Stimulated activated CD4-positive, alpha-beta T cell treated with anti-CD3 and anti-CD28 coated beads, Interleukin-4, amount 100 ng/mL, for 4 hours (primary cell): ENCODE measurements around the gene NUMBL.

Experiments used
- DNase-seq, 2 experiments: peaks; one replicate each; pipeline ENCODE4 v3.0.0-alpha.2; 2020

NUMBL gene

DNA sequence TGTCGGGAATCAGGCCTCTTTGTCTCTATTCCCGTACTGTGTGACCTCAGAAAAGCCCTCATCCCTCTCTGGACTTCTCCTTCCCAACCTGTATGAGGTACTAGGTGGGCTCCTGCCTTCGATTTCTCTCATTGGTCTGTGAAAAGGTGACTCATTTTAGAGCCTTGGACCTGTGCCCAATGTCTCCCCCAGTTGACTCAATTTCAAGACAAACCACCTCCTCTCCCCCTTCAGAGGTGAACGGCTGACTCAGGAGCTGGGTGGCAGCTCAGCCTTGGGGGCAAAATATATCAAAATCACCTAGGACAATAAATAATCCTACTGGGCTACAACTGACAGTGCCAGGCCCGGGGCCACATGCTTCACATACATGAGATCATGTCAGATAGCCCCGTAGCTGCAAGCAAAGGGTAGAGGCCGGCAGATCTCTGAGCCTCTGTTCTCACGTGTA, 25.6 kb upstream of the NUMBL start:
- peak; percentile 52 to 86 for DNase-seq

DNA sequence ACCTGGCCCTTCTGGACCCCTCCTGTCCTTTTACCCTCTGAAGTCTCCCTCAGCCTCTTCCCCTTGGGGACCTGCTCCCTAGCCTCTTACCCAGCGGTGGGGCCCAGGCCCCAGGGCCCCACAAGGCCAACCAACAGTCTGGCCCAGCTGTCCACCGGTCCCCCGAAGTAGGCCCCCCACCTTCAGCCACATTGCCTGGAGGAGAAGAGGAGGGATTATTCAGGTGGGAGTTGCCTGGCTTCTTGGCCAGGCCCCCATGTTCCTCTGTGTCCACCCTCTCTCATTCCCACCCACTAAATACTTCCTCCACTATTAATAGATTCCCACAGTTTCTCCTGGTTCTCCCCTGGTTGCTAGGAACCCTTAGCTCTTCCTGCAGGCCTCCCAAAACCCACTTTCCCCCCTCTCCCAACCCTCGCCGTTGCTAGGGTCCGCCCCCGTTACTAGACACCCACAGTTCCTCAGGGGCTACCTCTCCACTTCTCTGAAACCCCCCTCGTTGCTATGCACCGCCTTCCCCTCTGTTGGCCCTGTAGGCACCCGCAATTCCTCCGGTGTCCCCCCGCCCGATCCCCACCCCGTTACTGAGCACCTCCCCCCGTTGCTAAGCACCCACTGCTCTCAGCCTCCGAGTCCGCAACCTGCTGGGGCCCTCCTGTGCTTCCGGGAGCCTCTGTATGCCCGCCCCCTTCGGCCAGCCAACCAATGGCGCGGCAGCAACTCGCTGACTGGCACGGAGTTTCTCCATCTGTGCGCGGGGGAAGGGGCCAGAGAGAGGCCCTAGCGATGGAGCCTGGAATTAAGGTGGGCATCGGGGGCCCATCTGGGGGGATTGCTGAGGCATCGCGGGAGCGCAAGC, 24.2 kb upstream of the NUMBL start:
- DNase-seq, result peak; percentile 89 to 91

DNA sequence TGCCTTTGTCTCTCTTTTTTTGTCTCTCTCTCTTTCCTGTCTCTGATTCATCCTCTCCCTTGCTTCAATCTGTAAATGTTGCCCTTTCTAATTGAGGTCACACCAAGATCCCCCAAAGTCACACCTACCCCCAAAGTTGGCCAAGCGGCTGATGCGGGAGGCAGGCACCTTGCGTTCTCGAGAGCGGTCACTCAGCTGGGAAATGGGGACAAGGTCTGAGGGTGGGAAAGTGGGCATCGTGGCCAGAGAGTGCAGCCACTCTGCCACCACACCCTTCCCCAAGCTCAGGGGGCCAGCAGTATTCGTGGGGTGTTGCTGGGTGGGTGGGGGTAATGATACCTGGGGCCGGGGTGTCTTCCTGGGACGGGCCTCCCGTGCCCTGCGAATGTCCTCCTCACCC, 23.5 kb upstream of the NUMBL start:
- DNase-seq, result no peak

DNA sequence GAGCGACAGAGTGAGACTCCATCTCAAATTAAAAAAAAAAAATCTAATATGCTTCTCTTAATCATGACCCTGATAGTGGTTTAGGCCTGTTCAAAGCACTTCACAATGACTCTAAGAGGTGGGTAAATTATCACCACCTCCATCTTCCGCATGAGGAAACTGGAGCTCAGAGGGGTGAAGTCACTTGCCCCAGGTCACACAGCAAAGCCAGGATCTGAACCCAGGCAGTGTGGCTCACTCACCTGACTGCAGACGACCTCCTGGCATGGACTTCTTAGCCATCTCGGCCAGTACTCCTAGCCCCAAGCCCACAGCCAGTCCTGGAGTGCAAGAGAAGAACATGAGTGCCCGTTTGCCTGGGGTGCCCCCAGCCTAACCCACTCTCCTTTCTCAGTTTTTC, 19.4 kb upstream of the NUMBL start:
- no peak for DNase-seq

DNA sequence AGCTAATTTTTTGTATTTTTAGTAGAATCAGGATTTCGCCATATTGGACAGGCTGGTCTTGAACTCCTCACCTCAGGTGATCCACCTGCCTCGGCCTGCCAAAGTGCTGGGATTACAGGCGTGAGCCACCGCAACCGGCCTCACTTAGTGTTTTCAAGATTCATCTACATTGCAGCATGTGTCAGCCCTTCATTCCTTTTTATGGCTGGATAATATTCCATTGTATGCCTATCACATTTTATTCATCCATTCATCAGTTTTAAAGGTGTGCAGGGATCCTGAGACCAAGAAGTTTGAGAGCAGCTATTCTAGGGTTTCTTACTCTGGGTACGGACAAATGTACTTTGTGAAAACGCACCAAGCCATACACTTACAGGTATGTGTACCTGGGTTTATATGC, 17.2 kb upstream of the NUMBL start:
- no peak for DNase-seq

DNA sequence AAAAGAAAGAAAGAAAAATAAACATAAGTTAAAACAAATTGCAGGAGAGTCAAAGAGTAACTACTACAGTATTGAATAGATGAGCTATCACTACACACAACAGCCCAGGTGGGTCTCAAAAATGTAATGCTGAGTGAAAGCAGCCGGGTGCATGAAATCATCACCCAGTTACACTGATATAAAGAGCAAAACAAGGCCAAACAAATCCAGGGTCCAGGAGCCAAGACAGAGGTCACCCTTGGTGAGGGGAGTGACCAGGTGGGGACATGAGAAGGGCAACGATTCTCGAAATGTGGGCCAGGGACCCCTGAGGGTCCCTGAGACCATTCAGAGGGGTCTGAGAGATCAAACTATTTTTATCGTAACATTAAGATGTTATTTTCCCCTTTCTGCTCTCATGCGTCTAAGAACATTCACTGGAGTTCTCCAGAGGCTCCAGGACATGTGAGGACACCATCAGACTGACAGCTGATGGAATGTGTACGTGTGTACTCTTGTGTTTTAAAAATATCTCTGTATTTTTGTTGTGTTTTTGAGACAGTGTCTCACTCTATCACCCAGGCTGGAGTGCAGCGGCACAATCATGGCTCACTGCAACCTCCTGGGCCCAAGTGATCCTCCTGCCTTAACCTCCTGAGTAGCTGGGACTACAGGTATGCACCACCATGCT, 15.6 kb upstream of the NUMBL start:
- no peak for DNase-seq

DNA sequence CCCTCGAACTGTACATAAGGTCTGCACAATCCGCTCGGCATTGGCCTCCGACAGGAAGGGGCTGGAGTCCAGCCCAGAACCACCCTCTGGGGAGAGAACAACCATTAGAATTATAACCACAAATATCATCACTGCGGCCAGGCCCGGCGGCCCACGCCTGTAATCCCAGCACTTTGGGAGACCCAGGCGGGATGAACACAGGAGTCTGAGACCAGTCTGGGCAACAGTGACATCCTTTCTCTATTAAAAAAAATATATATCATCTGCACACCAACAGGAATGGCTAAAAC, 14.9 kb upstream of the NUMBL start:
- no peak for DNase-seq

DNA sequence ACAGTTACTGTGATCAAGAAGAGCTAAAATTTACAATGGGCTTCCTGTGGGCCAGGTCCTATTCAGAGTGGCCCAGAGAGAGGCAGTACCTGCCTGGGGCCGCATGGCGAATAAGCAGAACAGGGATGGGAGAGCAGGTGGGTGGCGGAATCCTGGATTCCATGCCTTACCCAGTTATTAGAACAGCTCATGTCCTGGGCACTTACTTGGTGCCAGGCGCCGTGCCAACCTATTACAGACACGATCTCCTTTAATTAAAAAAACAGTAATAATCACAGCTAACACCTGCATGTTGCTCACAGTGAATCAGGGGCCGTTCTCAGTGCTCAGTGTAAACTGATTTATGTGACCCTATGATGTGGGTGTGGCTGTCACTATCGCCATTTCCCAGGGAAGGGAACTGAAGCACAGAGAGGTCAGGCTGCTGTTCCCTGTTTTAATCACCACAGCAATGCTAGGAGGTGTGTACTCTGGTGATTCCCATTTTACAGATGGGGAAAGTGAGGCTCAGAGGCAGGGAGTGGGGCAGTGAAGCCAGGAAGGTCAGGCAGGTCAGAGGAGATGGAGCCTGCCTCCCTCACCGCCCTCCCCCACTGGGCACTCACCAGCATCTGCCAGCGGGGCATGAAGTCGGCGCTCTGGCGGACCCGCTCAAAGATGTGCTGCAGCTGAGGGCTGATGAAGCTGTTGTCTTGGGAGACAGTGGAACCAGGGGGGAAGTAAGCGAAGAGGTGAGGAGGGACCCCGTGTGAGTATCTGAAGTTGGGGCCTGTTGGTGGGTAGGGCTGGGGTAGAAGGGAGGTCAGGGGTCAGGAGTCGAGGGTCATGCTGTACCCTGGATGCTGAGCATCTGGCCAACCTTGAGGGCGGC, 14.3 kb upstream of the NUMBL start:
- no peak for DNase-seq

DNA sequence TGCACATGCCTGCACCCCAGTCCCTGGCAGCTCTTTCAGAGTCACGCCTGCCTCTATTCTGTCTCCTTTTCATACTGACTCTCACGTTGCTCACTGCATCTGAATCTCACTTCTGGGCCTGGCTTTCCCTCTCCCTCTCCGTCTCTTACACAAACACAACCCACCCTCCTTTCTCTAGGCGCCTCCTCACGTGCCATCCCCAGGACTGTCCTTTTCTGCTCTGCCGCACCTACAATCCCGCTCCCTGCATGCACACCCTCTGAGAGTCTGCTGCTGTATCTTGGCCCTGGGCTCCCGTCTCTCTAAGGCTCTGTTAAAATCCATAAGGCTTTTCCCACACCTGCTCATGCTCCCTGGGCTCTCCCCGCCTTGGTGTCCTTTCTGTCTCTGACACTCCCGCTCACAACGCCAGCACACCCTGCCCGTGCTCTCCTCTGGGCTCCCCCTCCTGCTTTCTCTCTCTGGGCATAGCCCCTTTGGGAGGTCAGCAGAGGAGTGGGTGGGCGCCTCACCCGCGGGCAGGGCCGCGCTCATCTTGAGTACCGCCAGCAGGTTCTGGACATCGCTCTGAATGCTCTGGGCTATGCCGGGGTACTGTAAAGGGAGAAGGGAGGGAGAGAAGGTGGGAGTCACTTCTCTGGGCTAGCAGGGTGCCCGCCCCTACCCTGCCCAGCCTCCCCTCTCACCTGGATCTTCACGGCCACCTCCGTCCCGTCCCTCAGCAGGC, 12.7 kb upstream of the NUMBL start:
- DNase-seq, result no peak

DNA sequence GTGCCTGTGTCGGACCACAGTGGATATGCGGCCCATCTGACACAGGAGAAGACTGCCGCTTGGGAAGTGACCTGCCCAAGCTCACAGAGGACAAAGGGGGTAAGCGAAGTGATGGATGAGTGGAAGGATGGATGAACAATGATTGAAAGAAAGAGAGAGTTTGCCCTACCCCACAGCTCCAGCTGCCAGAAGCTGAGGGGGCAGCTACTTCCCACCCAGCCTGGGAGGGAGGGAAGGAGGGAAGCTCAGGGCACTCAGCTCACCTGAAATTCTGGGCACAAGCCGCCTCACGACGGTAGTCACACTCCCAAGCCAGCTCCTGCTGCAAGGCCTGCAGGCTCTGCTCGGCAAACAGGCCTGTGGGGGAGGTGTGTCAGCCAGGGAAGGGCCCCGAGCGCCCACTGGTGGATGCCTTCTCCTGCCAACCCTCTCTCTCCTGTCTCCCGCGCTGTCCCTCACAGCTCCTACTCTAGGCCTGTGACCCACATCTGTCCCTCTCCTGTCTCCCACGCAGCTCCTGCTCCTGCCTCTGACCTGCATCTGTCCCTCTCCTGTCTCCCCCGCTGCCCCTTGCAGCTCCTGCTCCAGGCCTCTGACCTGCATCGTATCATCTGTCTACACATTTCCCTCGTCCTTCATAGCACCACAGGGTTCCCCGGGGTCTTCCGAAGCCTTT, 12.0 kb upstream of the NUMBL start:
- DNase-seq, result no peak

DNA sequence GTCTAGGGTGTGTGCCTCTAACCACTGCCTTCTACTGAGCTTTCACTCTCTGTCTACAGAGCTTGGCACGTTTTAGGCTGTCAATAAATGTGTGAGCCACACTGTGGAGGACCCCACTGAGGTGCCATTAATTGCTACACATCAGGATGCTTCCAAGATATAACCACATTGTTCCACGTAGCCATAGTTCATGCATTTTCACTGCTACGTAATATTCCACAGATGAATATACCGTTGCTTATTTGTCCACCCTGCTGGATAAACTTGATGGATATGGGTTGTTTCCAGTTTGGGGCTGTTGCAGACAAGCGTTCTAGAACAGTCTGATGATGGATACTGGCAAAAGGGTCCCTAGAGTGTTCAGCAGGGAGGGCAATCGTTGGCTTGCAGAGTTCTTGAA, 11.3 kb upstream of the NUMBL start:
- DNase-seq, result no peak

DNA sequence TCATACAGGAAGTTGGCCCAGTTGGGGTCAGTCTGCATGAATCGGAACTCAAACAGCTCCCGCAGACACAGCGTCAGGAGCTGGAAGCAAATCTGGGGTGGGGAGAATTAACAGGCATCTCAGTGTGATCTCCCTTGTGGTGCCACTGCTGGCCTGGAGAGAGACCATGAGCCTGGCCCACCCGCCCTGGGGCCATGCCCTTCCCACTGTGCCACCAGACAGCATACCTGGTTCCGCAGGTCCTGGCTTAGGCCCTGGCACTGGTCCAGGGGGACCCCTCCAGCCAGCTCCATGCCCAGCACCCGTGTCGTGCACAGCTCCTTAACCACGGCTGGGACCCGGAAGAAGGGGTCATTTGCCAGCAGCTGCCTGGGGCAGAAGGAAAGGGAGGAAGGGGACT, 9.6 kb upstream of the NUMBL start:
- no peak for DNase-seq

DNA sequence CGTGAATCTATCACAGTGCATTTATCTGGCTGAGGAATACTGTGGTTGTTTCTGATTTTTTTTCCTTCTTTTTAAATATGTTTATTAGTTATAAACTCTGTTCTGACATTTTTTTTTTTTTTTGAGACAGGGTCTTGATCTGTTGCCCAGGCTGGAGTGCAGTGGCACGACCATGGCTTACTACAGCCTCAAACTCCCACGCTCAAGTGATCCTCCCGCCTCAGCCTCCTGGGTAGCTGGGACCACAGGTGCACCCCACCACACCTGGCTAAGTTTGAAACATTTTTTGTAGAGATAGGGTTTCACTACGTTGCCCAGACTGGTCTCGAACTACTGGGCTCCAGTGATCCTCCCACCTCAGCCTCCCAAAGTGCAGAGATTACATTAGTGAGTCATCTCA, 6.6 kb upstream of the NUMBL start:
- no peak for DNase-seq

DNA sequence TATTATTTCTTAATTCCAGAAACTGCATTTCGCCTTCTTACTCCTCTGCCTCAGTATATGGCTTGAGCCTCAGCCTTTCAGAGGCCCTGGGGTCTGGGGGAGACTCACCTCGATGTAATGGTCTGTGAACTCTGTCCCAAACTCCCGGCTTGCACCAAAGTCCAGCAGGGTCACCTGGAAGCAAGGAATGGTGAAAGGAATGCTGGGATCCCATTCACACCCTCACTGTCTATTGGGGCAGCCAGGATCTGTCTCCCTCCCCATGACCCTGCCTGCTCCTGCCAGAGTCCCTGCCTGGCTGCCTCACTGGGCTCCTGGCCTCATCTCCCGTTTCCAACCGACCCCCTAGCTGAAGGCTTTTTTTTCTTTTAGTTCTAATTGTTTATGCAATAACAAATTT, 5.4 kb upstream of the NUMBL start:
- DNase-seq, result no peak

DNA sequence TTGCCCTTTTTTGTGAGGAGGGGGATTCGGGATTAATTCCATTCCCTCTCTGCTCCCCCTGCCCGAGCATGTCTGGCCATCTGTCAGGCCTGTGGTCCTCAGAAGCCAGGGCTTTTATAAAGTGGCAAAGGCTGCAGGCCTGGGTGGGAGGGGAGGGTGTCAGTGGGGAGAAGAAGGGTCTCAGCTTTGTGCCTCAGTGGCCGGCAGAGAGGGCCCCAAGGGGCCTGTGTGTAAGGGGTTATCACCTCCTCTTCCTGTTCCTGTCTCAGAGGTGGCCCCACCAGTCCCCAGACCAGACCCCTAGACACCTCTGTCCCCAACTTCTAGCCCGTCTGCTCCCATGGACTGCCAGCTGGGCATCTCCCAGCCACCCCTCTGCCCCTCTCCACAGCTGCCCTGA, 3.4 kb upstream of the NUMBL start:
- DNase-seq, result no peak

DNA sequence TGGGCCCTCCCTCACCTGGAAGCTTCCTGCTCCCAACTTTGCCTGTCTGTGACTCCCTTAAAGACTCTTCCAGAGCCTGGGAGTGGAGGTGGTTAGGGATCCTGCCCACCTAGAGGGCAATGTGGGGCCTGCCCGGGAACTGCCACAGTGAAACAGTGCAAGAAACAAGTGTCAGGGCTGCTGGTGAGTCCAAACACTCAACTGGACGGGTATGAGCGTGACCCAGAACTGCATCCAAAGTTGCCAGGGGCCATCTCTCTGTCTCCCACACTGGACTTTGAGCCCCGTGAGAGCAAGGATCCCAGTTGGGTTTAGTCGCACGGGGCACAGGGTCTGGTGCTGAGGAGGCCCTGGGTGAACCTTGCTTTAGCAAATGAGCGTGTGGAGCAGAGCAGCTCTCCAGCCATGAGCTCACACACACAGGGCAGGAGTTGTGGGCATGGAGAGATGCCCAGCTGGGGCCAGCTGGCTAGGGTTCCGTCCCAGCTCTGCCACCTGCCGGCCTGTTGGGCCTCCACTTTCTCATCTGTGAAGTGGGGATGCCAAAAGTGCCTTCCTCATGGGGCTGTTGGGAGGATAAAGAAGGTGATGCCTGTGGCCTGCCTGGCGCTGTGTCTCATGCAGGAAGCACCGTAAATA, 2.8 kb upstream of the NUMBL start:
- DNase-seq, result no peak

DNA sequence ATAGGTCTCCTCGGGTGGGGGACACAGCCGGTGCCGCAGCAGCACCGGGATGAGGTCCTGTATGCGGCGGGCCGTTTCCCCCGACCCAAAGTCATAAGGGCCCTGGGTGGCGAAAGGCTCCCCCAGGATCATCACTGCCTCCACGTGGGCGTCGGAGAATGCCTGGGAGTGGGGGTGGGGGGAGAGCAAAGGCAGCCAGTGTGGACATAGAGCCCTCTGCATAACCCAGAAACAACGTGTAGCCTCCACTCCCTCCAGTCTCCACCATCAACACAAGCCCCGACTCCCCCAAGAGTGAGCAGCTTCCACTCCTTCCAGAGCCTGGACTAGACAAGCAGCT, 1.7 kb upstream of the NUMBL start:
- no peak for DNase-seq

DNA sequence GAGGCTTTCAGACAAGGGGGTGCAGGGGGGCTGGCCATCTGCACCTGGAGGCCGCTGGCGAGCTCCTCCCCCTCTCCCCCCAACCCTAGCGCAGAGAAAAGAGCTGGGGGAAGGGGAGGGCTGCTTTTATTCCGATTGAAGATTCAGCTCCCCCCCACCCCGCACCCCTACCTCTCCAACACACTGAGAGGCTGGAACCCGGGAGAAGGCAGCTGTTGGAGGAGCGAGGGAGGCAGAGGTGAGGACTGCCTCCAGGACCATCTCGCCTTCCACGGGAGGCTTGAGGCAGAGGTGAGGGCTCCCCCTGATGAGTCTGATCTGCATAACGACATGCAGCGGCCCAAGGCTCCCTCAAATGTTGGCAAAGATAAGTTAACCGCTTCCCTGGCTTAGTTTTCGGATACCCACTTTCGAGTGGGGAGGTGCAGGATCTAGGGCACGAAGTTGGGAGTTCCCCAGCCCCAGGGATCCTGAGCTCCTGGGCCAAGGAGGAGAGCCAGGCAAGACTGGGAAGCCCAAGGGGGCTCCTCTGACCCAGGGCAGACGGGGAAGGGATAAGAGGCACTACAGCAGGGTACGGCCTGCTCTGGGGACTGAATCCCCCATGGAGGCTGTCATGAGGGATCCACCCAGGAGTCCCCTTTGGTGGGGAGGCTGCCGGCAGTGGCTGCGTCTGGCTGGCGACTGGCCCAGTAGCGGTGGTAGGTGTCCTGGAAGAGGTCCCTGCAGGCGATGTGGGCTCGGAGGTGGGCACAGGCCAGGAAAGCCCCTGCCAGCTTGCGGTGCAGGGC, 1.2 kb upstream of the NUMBL start:
- DNase-seq, result no peak

DNA sequence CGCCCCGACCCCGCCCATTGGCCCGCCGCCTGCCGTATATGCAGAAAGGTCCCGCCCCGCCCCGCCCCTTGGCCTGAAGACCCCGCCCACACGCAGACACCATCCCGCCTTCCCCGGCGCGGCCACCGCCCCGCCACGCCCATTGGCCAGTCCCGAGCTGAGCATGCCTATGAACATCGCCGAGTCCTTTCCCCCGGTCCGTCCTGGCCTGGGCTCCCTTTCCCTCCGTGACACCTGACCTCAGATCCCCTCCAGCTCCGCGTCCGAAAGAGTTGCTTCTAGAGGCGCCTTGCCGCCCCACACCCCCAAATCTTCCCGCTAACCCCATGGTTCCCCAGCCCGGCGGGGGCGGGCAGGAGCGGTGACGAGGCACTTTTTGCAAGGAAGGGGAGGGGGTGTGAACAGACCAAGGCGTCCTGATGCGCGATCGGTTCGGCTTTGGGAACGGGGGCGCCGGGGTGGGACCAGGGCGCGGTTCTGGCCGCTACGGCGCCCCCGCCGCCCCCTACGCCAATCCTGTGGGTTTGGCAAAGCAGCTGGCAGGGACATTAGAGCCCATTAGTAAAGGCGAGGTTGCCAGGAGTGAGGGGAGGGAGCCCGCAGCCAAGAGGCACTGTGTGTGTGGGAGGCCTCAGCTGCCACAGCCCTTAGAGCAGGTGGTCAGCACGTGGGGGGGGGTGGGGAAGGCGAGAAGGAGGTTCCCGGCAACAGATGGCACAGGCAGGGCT, 406 bp upstream of the NUMBL start:
- DNase-seq, result peak; percentile 83 to 92

DNA sequence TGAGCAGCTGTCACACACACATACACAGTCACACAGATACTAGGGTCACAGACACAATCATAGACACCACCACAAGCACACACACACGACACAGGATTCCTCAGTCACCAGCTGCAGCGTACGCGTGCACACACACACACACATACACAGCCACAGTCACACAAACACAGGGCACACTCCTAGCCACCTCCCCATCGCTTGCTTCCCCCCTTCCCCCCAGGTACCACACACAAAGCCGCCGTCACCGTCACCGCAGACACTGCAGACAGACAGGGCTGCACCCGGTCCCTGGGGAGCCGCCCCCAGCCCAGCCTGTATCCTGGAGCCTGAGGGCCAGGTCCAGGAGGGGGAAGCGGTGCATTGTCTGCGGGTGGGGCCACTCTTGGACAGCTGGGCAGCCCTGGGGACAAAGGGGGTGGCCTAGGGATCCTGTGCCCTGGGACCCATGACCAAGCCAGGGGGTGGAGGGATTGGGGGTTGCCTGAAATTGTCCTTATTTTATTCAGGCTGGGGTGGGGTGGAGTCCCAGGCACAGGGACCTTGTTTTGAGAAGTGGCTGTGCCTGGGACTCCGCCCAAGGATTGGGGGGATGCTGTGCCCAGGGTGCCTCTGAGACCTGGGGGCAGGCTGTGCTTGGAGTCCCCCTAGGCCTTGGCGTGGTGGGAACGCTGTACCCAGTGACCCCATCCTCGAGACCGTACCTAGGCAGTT, 957 bp downstream of the NUMBL start:
- no peak for DNase-seq
